NCI-H128 (cell line): ENCODE measurements around the gene EPS8L3.
A peak's percentile ranks its signal among the peaks of the same experiment; 100 is the strongest.
"Not testable (repeated sequence)": the region's sequence is repeated elsewhere in the genome, so short reads cannot be mapped to it uniquely, and the experiment has no call there.

Experiments
- DNase-seq: peaks from one replicate; lab custom pipeline; 2025; ENCODE audit not compliant: unreplicated experiment; lab: John Stamatoyannopoulos, UW

The EPS8L3 gene

GRCh38 chr1:109780982-109781381 lies 17.3 kb upstream of the EPS8L3 start:
- DNase-seq, result no peak

DNA sequence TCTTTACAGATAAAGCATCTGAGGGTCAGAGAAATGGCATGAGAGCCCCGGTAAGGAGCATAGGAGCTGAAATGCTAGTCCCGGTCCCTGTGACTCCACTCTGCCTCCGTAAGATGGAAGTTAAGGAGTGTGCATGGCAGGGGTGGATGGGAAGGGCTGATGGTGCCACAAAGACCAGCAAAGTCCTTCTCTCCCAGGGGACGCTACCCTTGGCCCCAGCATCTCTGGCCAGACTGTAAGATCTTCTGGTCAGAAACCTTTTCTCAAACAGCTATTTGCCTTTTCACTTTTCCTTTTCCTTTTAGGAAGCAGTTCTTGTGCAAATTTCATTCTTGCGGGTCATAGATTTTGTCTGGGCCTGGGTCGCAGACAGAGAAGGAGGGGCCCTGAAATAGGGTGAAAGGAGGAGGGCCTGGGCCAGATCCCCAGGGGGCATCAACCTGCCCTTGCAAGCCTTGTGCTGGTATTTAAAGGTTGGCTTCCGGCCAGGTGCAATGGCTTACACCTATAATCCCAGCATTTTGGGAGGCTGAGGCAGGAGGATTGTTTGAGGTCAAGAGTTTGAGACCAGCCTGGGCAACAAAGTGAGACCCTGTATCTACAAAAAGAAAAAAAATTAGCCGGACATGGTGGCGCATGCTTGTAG lies 14.4 kb upstream of the EPS8L3 start:
- DNase-seq, result no peak

- no peak for DNase-seq
Observed at GRCh38 chr1:109777436-109777835, 13.7 kb upstream of the EPS8L3 start.

DNA sequence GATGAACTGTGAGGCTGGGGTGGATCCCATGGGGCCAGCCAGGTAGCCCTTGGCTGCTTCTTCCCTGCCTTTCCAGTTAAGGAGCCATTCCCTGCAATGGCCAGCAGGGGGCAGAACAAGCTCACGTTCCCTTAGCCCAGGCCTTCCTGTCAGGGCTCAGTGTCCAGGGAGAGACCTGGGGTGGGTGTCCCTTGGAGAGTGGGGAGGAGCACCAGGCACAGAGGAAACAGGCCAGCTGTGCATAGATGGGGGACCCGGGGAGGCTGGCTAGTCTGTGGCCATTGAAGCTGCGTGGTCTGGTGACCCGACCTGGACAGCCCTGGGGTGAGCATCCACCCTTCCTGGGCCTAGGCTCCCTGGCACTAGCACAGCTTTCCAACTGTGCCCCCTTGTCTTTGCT lies 13.2 kb upstream of the EPS8L3 start:
- peak; percentile 79 for DNase-seq

GRCh38 chr1:109776206-109776835 lies 12.6 kb upstream of the EPS8L3 start:
- DNase-seq, result no peak

GRCh38 chr1:109775398-109775797 lies 11.7 kb upstream of the EPS8L3 start:
- no peak for DNase-seq

DNA sequence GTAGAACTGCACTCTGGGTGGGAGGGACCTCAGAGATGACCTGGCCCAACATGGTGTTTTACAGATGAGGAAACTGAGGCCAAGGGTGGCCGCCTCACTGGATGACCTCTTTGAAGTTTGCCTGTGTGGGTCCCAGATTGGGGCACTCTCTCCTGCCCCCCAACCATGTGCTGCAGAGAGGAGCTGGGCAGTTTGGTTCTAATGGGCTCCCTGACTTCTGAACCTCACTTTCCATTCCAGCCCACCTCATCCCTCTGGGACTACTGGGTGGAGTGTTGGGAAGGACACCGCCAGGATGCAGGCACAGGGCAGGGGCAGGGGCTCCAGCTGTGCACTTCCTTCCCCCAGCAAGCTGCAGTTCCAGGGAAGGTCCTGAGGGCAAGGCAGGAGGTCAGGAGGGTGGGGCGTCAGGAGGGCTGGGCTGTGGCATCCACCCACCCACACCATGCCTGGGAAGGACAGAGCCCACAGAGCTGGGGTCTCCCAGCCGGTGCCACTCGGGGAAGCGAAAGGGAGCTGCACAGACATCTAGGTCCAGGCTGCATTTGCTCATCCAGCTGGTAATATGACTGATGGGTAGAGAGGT lies 10.3 kb upstream of the EPS8L3 start:
- no peak for DNase-seq

GRCh38 chr1:109773203-109773899 lies 9.6 kb upstream of the EPS8L3 start:
- peak; percentile 86 for DNase-seq

DNA sequence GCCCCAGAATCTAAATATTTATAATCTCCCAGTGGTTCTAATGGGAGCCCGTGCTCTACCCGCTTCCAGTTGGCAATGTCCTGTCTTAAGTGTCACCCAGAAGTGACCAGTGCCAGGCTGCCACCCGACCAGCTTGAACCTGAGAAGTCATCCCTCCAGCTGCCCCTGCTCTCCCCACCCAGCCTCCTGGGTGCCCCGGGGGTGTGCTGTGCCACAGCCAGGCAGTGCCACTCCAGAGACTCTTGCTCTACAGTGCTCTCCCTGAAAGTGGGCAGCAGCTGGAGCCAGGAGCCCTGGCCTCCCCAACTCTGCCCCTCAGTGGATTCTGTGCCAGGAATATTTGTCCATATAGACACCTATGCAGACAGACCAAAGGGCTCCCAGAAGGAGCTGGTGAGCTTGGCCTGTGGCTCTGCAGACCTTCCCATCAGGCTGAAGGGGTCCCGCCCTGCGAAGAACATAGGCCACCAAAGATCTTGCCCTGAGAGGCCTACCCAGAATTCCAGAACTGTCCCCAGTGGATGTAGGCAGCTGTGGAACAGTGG lies 9.0 kb upstream of the EPS8L3 start:
- no peak for DNase-seq

DNA sequence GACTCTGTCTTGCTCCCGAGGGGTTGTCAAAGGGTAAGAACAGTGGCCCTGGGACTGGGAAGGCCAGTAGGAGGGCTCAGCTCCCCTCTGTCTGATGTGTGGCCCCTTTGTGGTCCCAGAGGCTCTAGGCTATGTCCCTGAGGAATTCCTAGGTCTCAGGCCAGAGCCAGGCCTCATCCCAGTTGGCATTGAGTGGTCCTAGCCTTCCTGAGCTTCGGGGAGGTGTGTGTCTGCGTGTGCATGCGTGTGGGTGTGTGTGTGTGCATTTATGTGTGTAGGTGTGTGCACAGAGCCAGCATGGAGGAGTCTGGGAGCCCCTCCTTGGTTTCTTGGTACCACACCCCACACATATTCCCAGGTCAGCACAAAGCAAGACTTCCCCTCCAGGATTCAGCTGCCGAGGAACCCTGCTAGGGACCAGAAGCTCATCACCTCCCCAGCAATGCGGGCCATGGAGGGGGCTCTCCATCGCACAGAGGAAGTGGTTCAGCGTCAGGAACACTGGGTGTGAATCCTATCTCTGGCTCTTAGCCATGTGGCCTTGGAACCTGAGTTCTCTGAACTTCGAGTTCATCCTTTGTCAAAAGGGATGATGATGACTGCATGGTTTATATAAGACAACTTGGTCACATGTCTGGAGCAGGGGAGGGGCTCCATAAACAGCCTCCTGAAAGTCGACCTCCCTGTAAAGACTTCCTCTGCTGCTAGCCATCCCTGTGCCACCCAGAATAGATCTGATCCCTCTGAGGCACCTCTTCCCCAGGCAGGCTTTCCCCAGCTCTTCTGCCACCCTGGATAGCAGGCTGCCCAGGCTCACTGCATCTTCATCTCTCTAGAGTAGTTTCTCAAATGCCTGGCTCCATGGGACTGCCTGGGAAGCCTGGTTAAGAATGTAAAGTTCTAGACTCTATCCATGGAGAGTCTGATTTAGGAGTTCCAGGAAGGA lies 8.3 kb upstream of the EPS8L3 start:
- no peak for DNase-seq

- no peak for DNase-seq
Observed at GRCh38 chr1:109770331-109771095, 6.8 kb upstream of the EPS8L3 start.

GRCh38 chr1:109769330-109770078 lies 5.8 kb upstream of the EPS8L3 start:
- DNase-seq, result no peak

DNA sequence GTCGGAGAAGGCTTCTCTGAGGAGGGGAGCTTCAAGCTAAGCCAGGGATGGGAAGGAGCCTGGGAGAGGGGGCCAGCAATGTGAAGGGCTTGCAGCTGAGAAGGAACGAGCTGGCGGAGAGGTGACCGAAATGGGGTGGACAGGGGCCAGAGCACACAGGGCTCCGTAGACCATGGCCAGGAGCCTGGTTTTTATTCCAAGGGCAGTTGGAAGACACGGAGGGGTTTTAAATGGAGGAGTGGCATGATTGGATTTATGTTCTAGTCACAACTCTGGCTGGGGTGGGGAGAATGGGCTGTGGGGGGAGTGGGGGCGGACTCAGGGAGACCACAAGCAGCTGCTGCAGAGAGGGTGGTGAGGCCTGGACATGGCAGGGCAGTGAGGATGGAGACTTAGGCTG lies 5.1 kb upstream of the EPS8L3 start:
- no peak for DNase-seq

GRCh38 chr1:109768335-109768650 lies 4.6 kb upstream of the EPS8L3 start:
- DNase-seq, result no peak

DNA sequence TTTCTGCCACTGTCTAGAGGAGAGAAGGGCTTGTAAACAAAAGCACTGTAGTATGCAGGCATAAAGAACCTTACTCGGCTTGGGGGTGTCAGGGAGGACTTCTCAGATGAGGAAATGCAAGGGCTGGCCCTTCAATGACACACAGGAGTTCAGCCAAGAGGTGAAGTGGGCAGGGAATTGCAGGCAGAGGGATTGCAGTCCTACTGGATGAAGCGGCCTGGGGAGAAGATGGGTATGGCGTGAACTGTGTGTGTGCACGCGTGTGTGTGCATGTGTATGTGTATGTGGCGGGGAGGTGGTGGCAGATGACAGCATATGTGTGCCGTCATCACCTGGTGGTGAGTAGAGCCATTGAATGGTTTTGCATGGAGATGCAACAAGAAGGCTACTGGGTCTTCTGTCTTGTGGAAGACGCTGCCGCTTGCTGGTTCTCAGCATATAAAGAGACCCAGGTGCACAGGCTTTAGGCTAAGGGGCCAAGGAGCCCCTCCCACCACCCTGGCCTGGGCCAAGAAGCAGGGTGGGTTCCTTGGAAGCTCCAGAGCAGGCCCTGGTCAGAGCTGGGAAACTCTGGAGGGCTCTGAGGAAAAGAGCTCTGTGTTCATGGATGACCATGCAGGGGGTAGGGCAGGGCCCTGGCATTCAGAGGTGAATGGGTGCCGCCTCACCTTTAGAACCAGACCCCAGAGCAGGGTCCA lies 4.1 kb upstream of the EPS8L3 start:
- DNase-seq, result no peak

DNA sequence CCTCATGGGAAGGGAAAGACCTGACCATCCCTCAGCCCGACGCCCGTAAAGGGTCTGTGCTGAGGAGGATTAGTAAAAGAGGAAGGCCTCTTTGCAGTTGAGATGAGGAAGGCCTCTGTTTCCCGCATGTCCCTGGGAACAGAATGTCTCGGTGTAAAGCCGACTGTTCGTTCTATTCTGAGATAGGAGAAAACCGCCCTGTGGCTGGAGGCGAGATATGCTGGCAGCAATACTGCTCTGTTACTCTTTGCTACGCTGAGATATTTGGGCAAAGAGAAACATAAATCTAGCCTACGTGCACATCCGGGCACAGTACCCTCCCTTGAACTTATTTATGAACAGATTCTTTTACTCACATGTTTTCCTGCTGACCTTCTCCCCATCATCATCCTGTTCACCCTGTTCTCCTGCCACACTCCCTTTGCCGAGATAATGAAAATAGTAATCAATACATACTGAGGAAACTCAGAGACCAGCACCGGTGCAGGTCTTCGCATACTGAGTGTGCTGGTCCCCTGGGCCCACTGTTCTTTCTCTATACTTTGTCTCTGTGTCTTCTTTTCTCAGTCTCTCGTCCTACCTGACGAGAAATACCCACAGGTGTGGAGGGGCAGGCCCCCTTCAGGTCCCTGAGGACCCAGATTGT lies 3.4 kb upstream of the EPS8L3 start:
- DNase-seq, result not testable (repeated sequence)

DNA sequence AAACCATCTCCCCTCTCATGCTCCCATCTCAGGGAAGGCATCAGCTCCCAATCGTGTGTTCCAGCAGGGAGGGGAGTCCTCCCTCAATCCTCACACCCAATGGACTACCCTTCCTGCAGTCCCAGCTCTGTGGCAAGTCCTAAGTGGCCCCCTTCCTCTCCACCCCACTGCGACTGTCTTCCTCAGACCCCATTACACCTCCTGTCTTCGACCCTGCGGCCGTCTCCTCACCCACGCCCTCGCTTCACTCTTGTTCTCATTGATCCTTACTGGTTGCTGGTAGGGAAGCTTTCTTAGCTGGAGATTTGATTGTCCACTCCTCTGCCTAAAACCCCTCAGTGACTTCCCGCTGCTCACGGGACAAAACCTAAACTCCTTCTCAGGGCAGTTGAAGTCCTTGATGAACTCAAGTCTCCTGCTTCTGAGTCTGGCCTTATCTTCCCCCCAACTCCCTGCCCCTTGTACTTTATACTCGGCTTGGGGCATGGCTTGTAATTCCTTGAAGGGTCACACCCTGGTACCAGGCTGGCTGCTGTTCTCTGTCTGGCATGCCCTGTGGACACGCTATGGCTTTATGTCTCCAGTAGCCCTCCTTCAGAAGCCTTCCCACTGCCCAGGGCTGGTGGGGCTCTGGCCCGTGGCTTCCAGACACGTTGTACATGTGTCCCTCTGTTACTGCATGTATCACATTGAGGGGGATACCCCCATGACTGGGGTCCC lies 2.3 kb upstream of the EPS8L3 start:
- no peak for DNase-seq

GRCh38 chr1:109765483-109765815 lies 1.7 kb upstream of the EPS8L3 start:
- no peak for DNase-seq
